ENCODE data around the gene JUP.
"Not testable (repeated sequence)": the region's sequence is repeated elsewhere in the genome, so short reads cannot be mapped to it uniquely, and the experiment has no call there.

The JUP gene

DNA sequence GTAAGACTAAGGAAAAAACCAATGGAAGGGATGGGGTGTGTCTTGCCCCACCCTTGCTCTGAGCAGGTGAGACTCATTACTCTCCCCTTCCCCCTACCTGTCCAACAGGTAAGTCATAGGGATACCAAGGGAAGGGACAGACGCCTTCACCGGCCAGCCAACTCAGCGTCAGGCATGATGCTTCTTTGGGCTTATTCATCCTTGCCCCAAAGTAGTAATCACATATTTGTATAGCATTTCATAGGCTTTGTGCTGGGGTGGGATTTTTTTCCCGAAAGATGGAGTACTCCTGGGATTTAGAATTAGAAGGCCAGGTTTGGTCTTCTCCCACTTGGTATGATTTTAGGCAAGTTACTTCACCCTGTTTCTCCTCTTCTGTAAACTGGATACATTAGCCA is 509 bp upstream of the JUP start:
- Histone ChIP-seq H3K9ac (ENCODE audit: low read length) (no peak overlapping the region), H3K9me3 (ENCODE audit: control insufficient read depth, low read length) (no peaks in the 10 kb centered on the region), H3K27me3 (replicated peaks; ENCODE audit: control insufficient read depth, insufficient read depth, low read length) (peaks cover 15% of the 10 kb centered on the region), H3K4me3 (ENCODE audit: low read length) (no peak overlapping the region), H3K36me3 (ENCODE audit: control insufficient read depth, insufficient read depth, low read length, severe bottlenecking) (no peaks in the 10 kb centered on the region), H3K4me1 (ENCODE audit: control insufficient read depth, insufficient read depth, low read length) (peaks cover 7% of the 10 kb centered on the region)
- DNase-seq (ENCODE audit: low read depth), result no peak

DNA sequence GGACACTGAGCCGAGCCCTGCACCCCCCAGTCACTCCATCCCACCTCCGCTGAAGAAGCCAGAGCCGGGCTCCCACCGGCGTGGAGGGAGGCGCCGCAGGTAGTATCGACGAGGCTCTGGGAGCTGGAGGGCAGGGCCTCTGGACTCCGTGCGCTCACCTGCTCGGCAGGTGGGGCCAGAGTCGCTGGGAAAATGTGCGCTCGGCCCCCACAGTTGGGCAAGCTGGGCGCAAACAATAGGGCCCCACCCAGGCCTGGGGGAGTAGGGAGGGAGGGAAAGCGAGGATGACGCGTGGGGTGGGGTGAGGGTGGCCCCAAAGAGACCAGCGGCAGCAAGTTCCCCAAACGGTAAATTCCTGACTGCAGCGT is 668 bp downstream of the JUP start:
- peaks cover 17% of the 10 kb centered on the region for H3K27me3 ChIP-seq (replicated peaks; ENCODE audit: control insufficient read depth, insufficient read depth, low read length)
- no peaks in the 10 kb centered on the region for H3K36me3 ChIP-seq (ENCODE audit: control insufficient read depth, insufficient read depth, low read length, severe bottlenecking)
- no peak for DNase-seq (ENCODE audit: low read depth)
- peaks cover 7% of the 10 kb centered on the region for H3K4me1 ChIP-seq (ENCODE audit: control insufficient read depth, insufficient read depth, low read length)
- peak overlapping the region; percentile 71 for H3K4me3 ChIP-seq (ENCODE audit: low read length)
- no peaks in the 10 kb centered on the region for H3K9me3 ChIP-seq (ENCODE audit: control insufficient read depth, low read length)
- H3K9ac ChIP-seq (ENCODE audit: low read length), result peak overlapping the region; percentile 25

DNA sequence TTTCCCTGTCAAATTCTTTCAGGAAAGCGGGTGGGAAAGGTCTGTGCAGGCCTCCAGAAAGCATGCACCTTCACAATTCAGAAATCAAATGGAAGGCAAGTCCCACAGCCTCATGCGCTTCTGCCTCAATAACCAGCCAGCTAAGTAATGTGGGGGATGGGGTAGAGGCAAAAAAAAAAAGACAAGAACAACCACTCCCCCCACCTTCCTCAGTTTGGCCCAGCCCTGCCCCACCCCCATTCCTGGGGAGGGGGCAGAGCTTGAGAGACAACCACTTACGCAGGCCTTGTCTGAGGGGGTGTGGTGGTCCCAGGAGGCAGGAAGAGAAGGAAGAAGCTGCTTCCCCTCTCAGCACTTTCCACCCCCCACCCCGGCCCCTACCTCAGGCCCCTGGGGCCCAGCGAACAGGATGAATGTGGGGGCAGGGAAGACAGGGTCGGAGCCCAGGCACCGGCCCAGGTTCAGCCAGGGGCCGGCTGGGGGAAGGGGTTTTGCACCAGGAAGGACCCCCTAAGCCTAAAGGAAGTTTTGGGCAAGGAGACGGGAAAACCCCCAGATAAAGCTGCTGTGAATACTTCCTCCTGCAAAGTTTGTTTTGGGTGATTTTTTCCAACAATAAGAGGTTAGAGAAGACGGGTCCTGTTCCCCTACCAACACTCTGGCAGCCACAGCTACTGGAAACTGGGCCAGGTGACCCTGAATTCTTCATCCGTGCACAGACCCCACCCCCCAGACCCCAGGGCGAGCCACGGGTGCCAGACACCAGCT is 1.2 kb downstream of the JUP start:
- Histone ChIP-seq H3K27me3 (replicated peaks; ENCODE audit: control insufficient read depth, insufficient read depth, low read length) (peaks cover 17% of the 10 kb centered on the region), H3K9me3 (ENCODE audit: control insufficient read depth, low read length) (no peaks in the 10 kb centered on the region), H3K36me3 (ENCODE audit: control insufficient read depth, insufficient read depth, low read length, severe bottlenecking) (no peaks in the 10 kb centered on the region), H3K4me3 (ENCODE audit: low read length) (no peak overlapping the region), H3K9ac (ENCODE audit: low read length) (no peak overlapping the region), H3K4me1 (ENCODE audit: control insufficient read depth, insufficient read depth, low read length) (peaks cover 7% of the 10 kb centered on the region)
- DNase-seq (ENCODE audit: low read depth), result no peak

DNA sequence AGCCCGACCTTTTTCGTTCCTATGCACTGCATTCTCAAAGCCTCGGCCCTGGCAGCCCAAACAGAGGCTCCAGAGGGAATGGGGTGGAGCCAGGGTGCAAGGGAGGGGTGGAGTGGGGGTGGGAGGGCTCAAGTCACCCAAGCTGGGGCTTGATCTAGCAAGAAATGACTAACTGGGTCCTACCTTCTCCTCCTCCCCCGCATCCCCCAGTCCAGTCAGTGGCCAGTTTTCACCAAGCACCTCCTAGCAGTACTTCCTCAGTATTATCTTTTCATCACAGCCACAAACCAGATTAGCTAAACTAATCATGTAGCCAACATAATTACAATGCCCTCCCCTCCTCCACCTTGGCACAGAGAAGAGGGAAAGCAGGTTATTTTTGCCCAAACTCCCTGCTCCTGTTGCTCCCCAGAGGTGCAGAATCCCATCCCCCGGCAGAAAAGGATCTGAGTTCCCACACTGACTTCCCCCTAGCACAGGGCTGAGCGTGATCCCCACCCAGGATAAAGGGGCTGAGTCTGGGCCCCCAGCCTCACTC is 2.2 kb downstream of the JUP start:
- H3K9me3 ChIP-seq (ENCODE audit: control insufficient read depth, low read length), result no peaks in the 10 kb centered on the region
- no peak overlapping the region for H3K4me3 ChIP-seq (ENCODE audit: low read length)
- H3K27me3 ChIP-seq (replicated peaks; ENCODE audit: control insufficient read depth, insufficient read depth, low read length), result peaks cover 17% of the 10 kb centered on the region
- no peaks in the 10 kb centered on the region for H3K36me3 ChIP-seq (ENCODE audit: control insufficient read depth, insufficient read depth, low read length, severe bottlenecking)
- H3K9ac ChIP-seq (ENCODE audit: low read length), result no peak overlapping the region
- DNase-seq (ENCODE audit: low read depth), result no peak
- peaks cover 7% of the 10 kb centered on the region for H3K4me1 ChIP-seq (ENCODE audit: control insufficient read depth, insufficient read depth, low read length)

DNA sequence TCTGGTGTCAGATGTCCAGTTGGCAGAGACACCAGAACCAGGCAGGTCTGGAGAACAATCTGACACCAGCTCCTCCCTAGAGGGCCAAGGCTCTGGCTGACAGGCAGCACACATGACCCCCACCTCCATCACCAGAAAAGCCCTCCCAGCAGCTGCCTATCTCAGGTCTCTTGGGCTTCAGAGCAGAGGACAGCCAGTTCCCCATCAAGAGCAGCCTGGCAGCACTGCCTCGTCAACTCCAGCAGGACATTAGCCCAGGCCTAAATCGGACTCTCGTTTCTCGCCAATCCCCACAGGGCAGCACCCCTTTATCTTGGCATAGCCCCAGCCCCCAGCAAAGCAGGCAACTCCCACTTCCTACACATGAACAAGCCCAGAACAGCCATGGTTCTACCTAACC is 4.4 kb downstream of the JUP start:
- Histone ChIP-seq H3K4me1 (ENCODE audit: control insufficient read depth, insufficient read depth, low read length) (peaks cover 14% of the 10 kb centered on the region), H3K9ac (ENCODE audit: low read length) (no peak overlapping the region), H3K9me3 (ENCODE audit: control insufficient read depth, low read length) (no peaks in the 10 kb centered on the region), H3K27me3 (replicated peaks; ENCODE audit: control insufficient read depth, insufficient read depth, low read length) (peaks cover 17% of the 10 kb centered on the region), H3K4me3 (ENCODE audit: low read length) (no peak overlapping the region), H3K36me3 (ENCODE audit: control insufficient read depth, insufficient read depth, low read length, severe bottlenecking) (no peaks in the 10 kb centered on the region)
- DNase-seq (ENCODE audit: low read depth), result no peak

DNA sequence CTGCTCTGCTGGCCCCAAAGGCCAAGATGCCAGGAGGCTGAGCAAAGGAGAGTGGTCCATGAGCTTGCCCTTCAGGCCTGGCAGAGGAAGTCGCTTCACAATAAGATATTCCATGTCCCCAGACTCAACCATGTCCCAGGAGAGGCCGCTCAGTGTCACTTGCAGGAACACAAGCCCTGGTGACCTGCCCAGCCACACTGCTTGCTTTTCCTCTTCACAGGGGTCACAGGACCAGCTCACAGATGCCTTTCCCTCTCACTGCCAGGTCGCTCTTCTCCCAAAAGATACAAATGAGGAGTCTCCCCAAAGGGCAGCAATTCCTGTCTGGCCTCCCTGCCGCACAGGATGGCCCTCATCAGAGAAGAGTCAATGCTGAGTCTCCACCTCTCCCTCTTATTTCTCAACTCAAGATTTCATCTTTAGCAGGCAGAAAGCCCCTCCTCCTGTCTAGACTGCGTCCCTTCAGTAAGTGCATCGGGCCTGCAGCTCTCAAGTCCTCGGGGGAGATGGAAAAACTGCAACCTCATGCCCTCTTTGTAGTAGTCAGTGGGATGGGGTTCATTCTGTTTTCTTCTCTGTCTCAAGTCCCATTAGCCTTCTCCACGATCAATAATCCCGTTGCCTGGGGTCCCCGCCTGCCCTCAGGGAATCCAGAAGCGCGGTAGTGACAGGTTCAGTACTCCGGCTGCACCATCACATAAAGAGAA is 5.0 kb downstream of the JUP start:
- peaks cover 17% of the 10 kb centered on the region for H3K27me3 ChIP-seq (replicated peaks; ENCODE audit: control insufficient read depth, insufficient read depth, low read length)
- H3K9ac ChIP-seq (ENCODE audit: low read length), result no peak overlapping the region
- peaks cover 16% of the 10 kb centered on the region for H3K4me1 ChIP-seq (ENCODE audit: control insufficient read depth, insufficient read depth, low read length)
- H3K4me3 ChIP-seq (ENCODE audit: low read length), result no peak overlapping the region
- no peaks in the 10 kb centered on the region for H3K9me3 ChIP-seq (ENCODE audit: control insufficient read depth, low read length)
- DNase-seq (ENCODE audit: low read depth), result no peak
- no peaks in the 10 kb centered on the region for H3K36me3 ChIP-seq (ENCODE audit: control insufficient read depth, insufficient read depth, low read length, severe bottlenecking)

DNA sequence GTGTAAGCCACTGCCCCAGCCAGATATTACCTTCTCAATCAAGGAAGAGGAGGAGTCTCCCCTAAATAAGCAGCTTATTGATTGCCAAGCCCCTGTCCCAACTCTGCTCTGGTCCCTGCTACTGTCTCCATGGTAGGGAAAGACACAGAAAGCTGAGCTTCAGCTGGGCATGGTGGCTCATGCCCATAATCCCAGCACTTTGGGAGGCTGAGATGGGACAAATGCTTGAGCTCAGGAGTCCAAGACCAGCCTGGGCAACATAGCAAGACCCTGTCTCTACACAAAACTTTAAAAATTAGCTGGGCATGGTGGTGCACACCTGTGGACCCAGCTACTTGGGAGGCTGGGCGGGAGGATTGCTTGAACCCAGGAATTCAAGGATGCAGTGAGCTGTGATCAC is 6.6 kb downstream of the JUP start:
- Histone ChIP-seq H3K36me3 (ENCODE audit: control insufficient read depth, insufficient read depth, low read length, severe bottlenecking) (no peaks in the 10 kb centered on the region), H3K4me1 (ENCODE audit: control insufficient read depth, insufficient read depth, low read length) (peaks cover 9% of the 10 kb centered on the region), H3K27me3 (replicated peaks; ENCODE audit: control insufficient read depth, insufficient read depth, low read length) (peaks cover 5% of the 10 kb centered on the region), H3K4me3 (ENCODE audit: low read length) (no peak overlapping the region), H3K9ac (ENCODE audit: low read length) (no peak overlapping the region), H3K9me3 (ENCODE audit: control insufficient read depth, low read length) (no peaks in the 10 kb centered on the region)
- no peak for DNase-seq (ENCODE audit: low read depth)

DNA sequence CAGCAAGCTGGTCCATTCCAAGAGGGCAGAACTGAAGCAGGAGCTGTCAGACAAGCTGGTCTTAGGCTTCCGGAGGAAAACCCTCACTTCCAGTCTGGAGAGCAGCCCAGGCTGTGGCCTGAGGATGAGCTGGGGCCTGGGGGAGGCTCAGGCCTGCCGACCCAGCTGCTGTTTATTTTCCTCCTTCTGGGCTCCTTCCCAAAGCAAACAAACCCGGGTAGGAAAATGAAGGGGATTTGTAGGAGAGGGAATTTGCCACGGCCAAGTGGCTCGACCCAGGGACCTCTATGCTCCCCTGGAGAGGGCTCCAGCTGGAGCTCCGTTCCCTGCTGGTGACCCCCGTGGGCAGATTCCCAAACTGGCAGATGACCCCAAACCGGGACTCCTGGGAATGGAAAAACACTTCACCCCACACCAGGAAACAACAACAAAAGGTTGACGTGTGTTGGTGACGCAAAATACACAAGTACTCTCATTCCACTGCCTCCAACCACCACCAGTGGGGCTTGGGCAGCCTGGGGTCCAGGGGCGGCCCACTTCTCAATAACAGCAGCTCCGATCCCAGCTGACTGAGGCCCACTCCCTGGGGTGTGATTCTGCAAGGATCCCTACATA is 8.8 kb downstream of the JUP start:
- no peaks in the 10 kb centered on the region for H3K36me3 ChIP-seq (ENCODE audit: control insufficient read depth, insufficient read depth, low read length, severe bottlenecking)
- no peak overlapping the region for H3K9ac ChIP-seq (ENCODE audit: low read length)
- peaks cover 9% of the 10 kb centered on the region for H3K4me1 ChIP-seq (ENCODE audit: control insufficient read depth, insufficient read depth, low read length)
- peak; percentile 80 for DNase-seq (ENCODE audit: low read depth)
- H3K27me3 ChIP-seq (replicated peaks; ENCODE audit: control insufficient read depth, insufficient read depth, low read length), result peaks cover 10% of the 10 kb centered on the region
- H3K9me3 ChIP-seq (ENCODE audit: control insufficient read depth, low read length), result no peaks in the 10 kb centered on the region
- no peak overlapping the region for H3K4me3 ChIP-seq (ENCODE audit: low read length)

DNA sequence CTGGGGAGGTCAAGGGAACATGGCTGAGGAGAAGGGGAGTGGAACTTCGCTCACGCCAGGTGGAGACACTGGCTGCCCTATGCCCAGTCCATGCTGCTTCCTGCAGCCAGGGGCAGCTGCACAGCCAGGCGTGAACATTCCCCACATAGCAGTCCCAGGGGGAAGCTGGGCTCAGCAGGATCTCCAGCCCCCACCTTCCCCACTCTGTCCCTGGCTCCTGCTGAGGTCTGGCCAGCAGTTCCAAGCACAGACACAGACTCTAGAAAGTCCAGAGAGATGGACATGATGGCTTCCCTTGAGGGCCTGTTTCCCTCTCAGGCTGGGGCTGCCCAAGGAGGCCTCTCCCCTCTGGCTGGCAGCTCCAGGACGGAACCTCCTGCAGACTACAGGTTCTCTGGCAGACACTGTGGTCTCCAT is 9.3 kb downstream of the JUP start:
- Histone ChIP-seq H3K9me3 (ENCODE audit: control insufficient read depth, low read length) (no peaks in the 10 kb centered on the region), H3K27me3 (replicated peaks; ENCODE audit: control insufficient read depth, insufficient read depth, low read length) (peaks cover 14% of the 10 kb centered on the region), H3K4me3 (ENCODE audit: low read length) (no peak overlapping the region), H3K9ac (ENCODE audit: low read length) (no peak overlapping the region), H3K36me3 (ENCODE audit: control insufficient read depth, insufficient read depth, low read length, severe bottlenecking) (no peaks in the 10 kb centered on the region), H3K4me1 (ENCODE audit: control insufficient read depth, insufficient read depth, low read length) (peaks cover 9% of the 10 kb centered on the region)
- no peak for DNase-seq (ENCODE audit: low read depth)

DNA sequence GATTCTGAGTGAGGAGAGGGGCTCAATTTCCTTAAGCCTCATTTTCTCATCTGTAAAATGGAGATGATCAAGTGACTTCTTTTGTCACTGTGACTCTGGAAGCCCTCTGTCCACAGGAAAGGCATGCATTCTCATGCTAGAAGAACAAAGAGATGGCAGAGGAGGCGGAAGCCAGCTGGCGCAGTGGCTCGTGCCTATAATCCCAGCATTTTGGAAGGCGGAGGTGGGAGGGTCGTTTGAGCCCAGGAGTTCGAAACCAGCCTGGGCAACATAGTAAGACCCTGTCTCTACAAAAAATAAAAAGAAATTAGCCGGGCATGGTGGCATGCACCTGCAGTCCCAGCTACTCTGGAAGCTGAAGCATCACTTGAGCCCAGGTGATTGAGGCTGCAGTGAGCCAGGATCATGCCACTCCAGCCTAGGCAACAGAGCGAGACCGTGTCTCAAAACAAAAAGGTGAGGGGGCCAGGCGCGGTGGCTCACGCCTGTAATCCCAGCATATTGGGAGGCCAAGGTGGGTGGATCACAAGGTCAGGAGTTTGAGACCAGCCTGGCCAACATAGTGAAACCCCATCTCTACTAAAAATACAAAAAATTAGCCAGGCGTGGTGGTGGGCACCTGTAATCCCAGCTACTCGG is 10.1 kb downstream of the JUP start:
- not testable (repeated sequence) for H3K4me3 ChIP-seq (ENCODE audit: low read length); H3K9ac ChIP-seq (ENCODE audit: low read length); H3K4me1 ChIP-seq (ENCODE audit: control insufficient read depth, insufficient read depth, low read length); H3K9me3 ChIP-seq (ENCODE audit: control insufficient read depth, low read length); H3K36me3 ChIP-seq (ENCODE audit: control insufficient read depth, insufficient read depth, low read length, severe bottlenecking); DNase-seq (ENCODE audit: low read depth)
- peaks cover 18% of the 10 kb centered on the region for H3K27me3 ChIP-seq (replicated peaks; ENCODE audit: control insufficient read depth, insufficient read depth, low read length)

Measured in adipocyte (in vitro differentiated cells).